ENCODE data around the gene FGF3.

The FGF3 gene

DNA sequence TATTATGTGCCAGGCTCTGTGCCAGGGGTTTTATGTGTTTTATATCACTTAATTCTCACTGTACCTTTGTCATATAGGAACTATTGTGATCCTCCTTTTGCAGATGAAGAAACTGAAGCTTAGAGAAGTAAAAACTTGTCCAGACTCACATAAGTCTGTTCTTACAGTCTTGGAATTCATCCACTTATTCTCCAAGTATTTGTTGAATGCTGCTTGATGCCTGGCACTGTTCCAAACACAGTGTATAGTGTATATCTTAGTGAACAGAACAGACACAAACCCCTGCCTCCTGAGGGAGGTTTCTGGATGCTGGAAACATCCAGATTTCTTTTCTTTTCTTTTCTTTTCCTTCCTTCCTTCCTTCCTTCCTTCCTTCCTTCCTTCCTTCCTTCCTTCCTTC, 29.0 kb upstream of the FGF3 start:
- in situ Hi-C loops (cut with HindIII; ENCODE audit: low sequenced_read_pairs): no loop called here

DNA sequence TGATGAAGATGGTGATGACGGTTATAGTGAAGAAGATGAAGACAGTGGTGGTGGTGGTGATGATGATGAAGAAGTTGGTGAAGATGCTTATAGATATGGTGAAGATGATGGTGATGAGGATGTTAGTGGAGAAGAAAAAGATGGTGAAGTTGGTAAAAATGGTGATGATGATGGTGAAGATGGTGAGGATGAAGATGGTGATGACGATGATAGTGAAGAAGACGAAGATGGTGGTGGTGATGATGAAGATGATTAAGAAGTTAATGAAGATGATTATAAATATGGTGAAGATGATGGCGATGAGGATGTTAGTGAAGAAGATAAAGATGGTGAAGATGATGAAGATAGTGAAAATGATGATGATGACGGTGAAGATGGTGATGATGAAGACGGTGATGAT, 25.2 kb upstream of the FGF3 start:
- in situ Hi-C loops (cut with HindIII; ENCODE audit: low sequenced_read_pairs): no loop called here

DNA sequence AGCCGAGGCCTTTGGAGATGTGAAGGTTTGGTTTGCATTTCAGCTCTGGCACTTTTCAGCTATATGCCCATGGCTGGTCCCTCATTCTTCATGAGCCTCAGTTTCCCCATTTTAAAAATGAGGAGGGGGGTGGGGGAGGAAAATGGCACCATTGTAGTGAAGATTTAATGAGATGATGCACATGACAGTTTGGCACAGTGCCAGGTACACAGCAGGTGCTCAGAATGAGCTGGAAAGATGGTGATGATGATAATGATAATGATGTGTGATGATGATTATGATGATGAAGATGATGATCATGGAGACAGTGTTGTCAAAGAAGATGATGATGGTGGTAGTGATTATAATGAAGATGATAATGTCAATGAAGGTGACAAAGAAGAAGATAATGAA, 24.3 kb upstream of the FGF3 start:
- in situ Hi-C loops (cut with HindIII; ENCODE audit: low sequenced_read_pairs): no loop called here

DNA sequence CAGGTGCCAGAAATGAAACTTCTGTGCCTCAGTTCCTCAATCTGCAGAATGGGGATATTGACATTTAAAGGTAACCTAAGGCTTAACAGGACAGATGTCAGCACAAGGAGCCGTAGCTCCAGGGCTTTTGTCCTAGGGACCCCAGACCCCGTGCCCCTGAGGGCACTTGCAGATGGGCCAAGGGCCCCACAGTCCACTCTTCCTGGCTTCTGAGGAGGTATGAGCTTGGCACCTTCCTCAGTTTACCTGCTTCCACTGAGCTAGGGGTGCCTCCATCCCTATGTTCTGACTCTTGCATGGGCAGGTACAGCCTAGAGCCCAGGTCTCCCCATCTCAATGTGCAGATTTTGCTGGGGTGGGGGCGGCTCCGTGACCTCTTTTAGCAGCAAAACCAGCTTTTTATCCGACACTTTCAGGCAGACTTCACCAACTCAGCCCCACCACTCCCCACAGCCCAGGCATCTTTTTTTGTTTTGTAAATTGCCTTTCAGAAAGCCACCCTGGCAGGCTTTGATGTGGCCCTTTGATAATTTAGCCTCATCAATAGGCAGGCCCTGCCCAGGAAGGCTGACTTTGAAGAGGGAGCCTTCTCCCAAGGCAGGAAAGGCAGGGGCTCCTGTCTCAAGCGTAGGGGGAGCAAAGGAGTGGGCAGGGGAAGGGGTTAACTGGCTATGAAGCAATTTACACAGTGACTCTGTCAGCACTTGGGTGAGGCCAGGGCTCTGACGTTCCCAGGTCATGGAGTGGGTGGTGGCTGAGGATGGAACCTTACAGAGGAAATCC, 23.7 kb upstream of the FGF3 start:
- in situ Hi-C loops (cut with HindIII; ENCODE audit: low sequenced_read_pairs): no loop called here

DNA sequence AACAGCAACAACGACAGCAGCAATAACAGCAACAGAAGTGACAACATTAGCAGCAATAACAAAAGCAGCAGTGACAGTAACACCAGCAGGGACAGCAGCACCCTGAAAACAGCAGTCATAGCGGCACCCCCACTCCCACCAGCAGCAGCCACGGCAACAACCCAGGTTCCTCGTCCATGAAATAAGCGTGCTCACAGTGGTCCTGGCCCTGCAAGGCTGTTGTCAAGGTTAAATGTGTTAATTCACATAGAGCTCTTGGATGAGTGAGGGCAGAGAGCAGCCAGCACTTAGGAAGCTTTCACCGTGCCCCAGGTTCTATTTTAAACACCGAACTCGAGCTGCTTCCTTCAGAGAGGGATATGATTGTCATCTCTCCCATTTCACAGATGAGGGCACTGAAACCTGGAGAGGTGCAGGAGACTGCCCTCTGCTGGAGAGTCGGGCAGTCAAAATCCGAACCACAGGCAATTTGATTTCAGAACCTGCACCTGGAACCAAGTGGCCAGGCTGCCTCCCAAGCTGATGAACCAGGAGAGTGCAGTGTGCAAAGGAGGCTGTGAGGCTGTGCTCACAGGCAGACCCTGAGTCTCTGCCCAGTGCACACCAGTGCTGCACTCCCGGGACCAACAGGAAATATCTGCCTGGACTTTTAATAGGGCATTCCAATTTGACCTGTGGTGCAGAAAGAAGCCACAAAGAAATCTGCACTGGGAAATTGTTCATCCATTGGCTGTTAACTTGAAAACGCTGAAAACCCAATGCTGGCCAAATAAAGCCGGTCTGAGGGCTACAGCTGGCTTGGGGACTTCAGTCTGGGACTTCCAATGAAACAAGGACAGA, 22.9 kb upstream of the FGF3 start:
- in situ Hi-C loops (cut with HindIII; ENCODE audit: low sequenced_read_pairs): no loop called here

DNA sequence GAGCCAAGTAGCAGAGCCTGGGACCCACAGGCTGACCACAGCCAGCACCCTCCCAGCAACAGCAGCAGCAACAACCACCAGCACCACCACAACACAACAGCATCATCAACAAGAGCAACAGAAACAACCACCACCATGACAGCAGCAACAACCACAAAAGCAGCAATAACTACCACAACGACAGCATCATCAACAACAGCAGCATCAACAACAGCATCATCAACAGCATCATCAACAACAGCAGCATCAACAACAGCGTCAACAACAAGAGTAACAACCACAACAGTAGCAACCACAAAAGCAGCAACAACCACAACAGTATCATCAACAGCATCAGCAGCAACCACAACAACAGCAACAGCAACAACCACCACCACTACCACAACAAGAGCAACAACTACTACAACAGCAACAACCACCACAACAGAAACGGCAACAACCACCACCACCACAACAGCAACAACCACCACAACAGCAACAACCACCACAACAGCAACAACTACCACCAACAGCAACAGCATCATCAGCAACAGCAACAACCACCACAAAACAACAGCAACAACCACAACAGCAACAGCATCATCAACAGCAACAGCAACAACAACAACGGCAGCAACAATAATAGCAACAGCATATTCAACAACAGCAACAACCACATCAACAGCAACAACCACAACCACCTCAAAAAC, 22.1 kb upstream of the FGF3 start:
- in situ Hi-C loops (cut with HindIII; ENCODE audit: low sequenced_read_pairs): no loop called here

DNA sequence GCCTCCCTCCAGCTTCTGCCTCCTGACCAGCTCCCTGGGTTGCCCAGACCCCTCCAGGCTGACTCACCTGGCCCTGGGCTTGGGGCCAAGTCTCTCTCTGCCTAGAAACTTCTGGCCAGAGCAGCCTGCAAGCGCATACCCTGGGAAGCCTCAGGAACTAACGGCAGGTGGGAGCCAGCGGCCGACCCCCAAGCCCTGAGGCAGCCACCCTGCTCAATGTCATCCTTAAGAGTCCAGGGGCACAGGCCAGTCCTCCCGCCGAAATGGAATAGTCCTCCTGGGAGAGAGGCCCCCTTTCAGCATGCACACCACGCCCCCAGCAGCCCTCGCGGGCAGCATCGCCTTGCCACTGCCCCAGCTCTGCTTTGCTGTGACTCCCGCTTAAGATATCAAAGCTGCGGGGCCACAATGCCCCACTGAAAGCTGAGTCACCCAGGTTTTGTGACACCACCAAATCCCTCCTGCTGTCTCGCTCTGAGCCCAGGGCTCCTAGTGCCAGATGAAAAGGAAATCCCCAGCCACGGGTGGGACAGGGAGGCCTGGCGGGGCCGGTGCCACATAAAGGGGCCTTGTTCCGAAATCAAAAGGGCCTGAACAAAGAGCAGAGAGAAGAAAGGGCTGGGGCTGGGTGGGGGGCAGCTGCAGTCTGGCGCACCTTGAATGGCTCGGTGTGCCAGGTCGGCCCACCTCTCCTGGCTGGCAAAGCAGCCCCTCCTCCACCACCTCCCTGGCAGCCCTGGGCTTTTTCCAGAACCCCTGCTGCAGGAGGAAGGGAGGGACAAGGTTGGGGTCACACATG, 21.4 kb upstream of the FGF3 start:
- in situ Hi-C loops (cut with HindIII; ENCODE audit: low sequenced_read_pairs): no loop called here

DNA sequence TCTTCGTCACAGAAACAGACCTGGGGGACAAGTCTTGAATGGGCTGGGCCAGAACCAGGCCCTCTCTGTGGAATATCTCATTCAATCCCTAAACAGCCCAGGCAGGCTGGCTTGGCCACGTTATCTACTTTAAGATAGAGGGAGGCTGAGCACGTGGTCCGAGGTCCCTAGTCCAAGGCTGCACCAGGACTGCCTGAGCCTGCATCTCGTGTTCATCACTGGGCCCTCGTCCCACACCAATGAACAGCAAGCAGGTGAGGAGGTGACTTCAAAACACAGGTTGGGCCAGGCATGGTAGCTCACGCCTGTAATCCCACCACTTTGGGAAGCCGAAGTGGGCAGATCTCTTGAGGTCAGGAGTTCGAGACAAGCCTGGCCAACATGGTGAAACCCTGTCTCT, 20.3 kb upstream of the FGF3 start:
- in situ Hi-C loops (cut with HindIII; ENCODE audit: low sequenced_read_pairs): no loop called here

DNA sequence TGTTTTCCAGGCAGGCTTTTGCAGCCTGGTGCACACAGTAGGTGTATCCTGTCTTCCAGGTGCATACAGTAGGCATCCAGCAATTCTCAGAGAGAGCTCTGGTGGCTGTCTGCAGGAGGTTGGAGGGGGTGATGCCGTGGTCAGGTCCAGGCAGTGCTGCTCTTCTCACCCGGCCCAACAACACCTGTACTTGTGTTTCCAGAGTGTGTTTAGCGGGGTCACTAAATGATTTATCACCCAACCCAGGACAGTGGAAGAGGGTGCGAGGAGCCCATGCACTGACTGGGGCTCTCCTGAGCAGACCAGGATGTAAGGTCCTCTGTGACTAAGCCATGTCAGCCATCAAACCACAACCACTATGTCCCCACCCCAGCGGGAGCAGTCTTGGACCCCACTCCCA, 18.6 kb upstream of the FGF3 start:
- in situ Hi-C loops (cut with HindIII; ENCODE audit: low sequenced_read_pairs): no loop called here

DNA sequence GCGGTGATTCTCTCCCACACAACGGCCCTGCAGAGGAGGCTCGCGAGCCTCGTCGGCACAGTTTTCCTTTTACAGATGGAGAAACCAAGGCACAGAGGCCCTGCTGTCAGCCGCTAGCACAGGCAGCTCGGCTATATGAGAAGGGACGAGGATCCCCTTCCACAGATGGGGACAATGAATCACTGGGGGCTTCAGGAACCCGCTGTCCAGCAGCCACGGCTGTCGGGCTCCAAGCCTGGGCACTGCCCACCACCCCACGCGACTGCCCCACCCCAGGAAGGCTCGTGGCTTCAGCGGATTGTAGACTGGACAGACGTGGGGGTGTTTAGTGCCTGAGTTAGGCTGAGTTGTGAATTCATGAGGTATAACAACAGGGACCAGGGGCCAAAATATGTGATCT, 17.2 kb upstream of the FGF3 start:
- in situ Hi-C loops (cut with HindIII; ENCODE audit: low sequenced_read_pairs): no loop called here

DNA sequence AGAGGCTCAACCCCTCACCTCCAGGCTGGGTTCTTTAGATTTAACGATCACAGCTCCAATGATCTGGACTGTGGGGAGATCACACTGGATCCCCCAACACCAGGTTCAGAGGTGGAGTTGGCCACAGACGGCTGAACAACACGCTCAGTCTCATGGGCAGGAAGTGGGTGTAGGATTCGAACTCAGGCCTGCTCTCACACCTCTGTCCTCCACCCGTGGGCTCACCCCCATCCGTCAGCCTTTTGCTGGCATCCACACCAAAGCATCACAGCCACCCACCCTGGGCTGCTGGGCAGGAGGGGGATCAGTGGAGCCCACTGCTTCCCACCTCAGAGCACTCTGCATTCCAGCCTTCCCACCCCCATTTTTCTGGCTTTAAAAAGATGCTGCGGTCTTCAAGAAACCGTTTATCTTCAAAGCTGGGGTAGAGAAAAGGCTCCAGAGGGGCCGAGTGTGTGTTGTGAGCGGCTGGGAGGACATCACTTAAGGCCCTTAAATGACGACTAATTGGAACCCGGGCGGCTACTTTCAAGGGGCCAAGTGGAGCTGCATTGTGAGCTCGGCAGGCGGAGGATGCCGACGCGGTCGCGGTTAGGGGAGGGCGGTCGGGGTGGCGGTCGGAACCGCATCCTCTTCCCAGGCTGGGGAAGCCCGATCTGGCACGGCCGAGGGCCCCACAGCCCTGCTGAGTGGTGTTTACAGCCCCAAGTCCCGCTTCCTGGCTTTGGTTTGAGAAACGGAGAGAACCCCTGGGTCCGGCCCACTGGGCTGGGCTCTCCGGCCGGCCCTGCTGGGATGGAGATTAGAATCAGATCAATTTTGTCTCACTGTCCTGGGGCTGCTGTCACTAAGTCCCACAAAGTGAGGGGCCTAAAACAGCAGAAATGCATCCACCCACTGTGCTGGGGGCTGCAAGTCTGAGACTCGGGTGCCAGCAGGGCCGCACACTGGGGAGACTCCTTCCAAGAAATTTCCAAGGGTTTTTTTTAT, 15.9 kb upstream of the FGF3 start:
- in situ Hi-C loops (cut with HindIII; ENCODE audit: low sequenced_read_pairs): no loop called here

DNA sequence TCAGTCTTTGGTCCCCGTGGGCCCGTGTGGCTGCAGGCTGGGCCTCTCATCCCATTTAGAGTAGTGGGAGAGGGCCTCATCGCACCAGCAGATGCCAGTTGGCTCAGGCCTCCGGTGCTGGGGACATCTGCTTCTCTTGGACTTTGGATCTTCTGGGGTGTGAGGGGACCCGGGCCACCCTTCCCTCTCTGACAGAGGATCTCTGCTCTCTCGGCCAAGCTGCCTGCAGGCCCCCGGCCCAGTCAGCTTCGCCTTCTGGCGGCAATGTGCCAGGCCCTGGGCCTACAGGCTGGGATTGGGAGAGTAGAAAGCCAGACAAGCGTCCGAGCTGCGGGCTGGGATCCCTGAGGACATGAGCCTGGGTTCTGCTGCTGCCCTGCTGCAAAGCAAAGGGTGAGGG, 15.0 kb upstream of the FGF3 start:
- in situ Hi-C loops (cut with HindIII; ENCODE audit: low sequenced_read_pairs): no loop called here

DNA sequence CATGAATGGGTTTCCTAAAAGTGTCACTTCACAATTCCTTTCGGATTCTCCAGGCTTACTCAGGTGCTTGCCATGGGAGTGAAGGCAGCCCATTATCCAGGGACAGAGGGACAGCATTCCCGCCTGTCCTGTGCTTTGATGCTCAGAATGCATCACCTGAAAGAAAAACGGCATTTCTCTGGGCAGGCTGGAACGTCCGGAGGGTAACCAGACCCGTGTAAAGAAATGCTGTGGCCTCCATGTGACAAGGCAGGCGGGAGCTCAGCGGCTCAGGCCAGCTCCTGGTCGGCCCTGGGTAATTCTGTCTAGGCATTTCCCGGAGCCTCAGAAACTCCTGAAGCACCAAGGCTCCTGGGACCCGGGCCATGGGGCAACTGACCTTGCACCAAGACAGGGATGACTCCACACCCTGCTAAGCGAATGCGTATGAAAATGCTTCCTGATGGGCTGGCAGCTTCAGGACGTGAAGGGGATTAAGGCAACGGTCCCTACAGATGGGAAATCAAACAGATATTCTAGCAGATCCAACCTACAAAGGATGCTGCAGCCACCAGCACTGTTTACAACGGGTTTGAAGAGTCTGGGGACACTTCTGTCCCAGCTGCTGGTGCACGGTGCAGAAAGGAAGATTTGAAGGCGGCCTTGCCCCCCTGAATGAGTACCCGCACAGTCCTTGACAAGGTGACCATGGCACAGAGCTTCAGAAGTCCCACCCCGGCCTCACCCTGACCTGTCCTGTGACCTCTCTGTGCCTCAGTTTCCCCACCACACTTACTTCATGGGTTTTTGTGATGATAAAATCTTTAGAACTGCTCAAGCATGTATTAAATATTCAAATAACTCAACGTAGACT, 13.6 kb upstream of the FGF3 start:
- in situ Hi-C loops (cut with HindIII; ENCODE audit: low sequenced_read_pairs): no loop called here

DNA sequence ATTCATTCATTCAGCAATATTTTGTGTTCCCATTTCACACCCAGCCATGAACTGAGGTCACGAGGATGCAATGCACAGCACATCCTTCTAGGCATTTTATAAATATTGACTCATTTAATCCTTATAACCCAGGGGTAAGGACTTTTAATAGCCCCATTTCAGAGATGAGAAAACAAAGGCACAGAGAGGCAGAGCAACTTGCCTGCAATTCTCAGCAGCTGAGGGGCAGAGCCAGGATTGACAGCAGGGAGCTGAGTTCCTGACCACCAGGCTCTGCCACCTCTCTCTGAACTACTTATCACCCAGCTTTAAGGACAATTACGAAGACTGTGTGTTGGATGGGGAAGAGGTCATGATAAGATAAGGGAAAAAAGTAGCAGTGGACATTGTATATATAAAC, 12.8 kb upstream of the FGF3 start:
- in situ Hi-C loops (cut with HindIII; ENCODE audit: low sequenced_read_pairs): no loop called here

DNA sequence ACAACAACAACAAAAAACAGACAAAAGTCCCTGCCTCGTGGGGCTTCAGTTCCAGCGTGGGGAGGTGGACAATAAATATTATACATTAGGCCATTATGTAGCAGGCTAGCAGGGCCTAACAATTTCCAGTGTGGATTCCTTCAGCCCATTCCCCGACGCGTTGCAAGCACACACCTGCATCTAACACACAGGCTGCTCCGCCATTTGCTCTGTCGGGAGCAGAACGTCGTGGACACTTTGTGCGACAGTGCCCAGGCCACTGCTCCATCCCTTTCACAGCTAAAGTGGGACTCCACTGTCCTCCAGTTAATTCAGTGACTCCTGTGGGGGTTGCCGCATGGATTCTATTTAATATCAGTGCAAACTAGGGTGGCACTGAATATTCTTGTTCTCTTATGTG, 10.9 kb upstream of the FGF3 start:
- in situ Hi-C loops (cut with HindIII; ENCODE audit: low sequenced_read_pairs): no loop called here

DNA sequence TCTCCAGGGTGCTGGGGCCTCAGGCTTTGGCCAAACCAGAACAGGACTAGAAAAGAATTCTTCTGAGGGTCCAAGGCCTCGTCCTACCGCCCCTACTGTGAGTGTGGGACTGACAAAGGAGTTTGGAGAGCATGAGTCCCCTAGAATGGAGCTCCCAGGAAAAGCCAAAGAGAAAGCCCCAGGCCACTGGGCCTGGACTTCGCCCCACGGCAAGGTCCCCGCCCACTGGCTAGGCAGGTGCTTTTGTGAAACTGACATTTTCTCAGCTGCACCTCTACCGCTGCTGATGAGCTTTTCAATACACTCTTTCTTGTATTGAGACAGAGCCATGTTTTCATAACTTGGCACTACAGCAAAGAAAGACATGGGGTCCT, 9.7 kb upstream of the FGF3 start:
- in situ Hi-C loops (cut with HindIII; ENCODE audit: low sequenced_read_pairs): no loop called here

DNA sequence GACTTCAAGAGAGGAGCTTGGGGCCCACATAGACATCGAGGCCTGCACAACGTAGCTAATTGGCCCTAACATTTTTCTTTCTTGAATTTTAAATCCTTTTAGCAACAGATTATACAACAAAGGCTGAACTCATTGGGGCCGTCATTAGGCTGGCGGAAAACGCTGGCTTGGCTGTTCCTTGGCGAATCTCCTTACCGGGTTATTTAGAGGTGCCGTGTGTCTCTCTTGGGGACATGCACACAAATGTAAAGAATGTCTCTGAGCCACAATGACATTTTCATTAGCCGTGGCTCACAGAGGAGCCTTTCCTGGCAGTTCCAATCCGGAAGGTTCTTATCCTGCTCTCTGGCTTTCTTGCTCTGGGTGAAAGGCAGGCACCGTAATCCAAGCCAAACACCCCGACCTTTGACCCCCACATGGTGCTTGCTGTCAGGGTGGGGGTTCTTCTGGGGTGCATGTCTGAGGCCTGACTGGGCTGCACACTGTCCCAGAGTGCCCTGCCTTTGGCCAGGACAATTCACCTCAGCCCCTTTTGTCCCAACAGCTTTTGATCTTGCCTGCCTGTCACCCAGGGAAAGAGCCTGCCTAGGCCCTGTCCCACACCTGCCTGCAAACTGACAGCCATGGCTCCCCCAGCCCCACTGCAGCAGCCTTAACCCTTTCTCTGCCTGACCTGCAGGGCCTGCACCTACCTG, 9.2 kb upstream of the FGF3 start:
- in situ Hi-C loops (cut with HindIII; ENCODE audit: low sequenced_read_pairs): no loop called here

DNA sequence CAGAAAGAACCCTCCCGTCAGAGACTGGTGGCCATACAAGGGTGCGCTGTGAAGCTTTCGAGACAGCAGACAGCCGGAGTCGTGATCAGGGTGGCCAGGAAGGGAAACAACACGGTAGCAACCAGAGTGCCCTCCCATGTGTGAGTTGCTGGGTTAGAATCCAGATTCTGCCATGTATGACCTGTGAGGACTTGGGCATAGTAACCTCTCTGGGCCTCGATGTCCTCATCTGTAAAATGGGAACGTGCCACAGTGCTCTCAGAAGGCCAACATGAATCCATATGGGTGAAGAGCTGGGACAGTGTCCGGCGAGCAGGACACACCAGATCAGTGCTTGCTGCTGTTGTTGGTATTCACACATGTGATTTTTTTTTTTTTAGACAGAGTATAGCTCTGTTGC, 7.6 kb upstream of the FGF3 start:
- in situ Hi-C loops (cut with HindIII; ENCODE audit: low sequenced_read_pairs): no loop called here
